HepG2 (cell line): ENCODE measurements around the gene CLTCL1. TPM values are rescaled to one million over a fixed set of nuclear protein-coding genes. Genes with fewer than 3 reads are reported as not detected.

Experiments used
- DBP ChIP-seq: sonication (generic); formaldehyde crosslinking; IDR thresholded peaks from 2 replicates; pipeline ENCODE4 v1.4.0; 2020; ENCODE audit warnings: missing genetic modification reagents; ENCODE audit errors: not compliant biosample characterization
- DNMT1 ChIP-seq: sonication (generic); formaldehyde crosslinking; IDR thresholded peaks from 2 replicates; pipeline ENCODE4 v1.5.1; 2020; ENCODE audit warnings: mild to moderate bottlenecking, missing genetic modification reagents
- DRAP1 ChIP-seq: IDR thresholded peaks from 2 replicates; pipeline ENCODE4 v1.6.1; 2016; ENCODE audit warnings: missing genetic modification reagents, missing compliant biosample characterization
- HNRNPLL ChIP-seq: fragments of 200-400 bp; formaldehyde crosslinking; IDR thresholded peaks from 2 replicates; pipeline ENCODE4 v1.6.1; 2017; ENCODE audit warnings: mild to moderate bottlenecking, low read depth, low read length; ENCODE audit not compliant: poor library complexity, severe bottlenecking
- IRF2 ChIP-seq: IDR thresholded peaks from 2 replicates; pipeline ENCODE4 v1.6.1; 2018; ENCODE audit warnings: missing genetic modification reagents, missing compliant biosample characterization
- KLF11 ChIP-seq: IDR thresholded peaks from 2 replicates; pipeline ENCODE4 v1.6.1; 2016; ENCODE audit warnings: missing compliant biosample characterization
- KMT2A ChIP-seq: sonication (generic); formaldehyde crosslinking; IDR thresholded peaks from 2 replicates; pipeline ENCODE4 v1.4.0; 2020; ENCODE audit warnings: missing genetic modification reagents
- MED8 ChIP-seq: sonication (generic); formaldehyde crosslinking; IDR thresholded peaks from 2 replicates; pipeline ENCODE4 v1.8.1; 2023; ENCODE audit warnings: mild to moderate bottlenecking, missing genetic modification reagents; ENCODE audit not compliant: insufficient replicate concordance
- MEIS2 ChIP-seq: sonication (generic); formaldehyde crosslinking; IDR thresholded peaks from 2 replicates; pipeline ENCODE4 v1.9.0; 2021; ENCODE audit warnings: mild to moderate bottlenecking, missing genetic modification reagents
- NFE2L2 ChIP-seq: fragments of 150-350 bp; IDR thresholded peaks from 2 replicates; pipeline ENCODE4 v1.6.1; 2014; ENCODE audit warnings: low read length
- RBAK ChIP-seq: sonication (generic); formaldehyde crosslinking; IDR thresholded peaks from 2 replicates; pipeline ENCODE4 v1.5.1; 2020; ENCODE audit warnings: mild to moderate bottlenecking, missing genetic modification reagents
- RBFOX2 ChIP-seq: fragments of 200-400 bp; formaldehyde crosslinking; IDR thresholded peaks from 2 replicates; pipeline ENCODE4 v1.6.1; 2017; ENCODE audit warnings: low read depth, mild to moderate bottlenecking, low read length
- RBM22 ChIP-seq: fragments of 200-400 bp; formaldehyde crosslinking; optimal IDR thresholded peaks from 2 replicates; pipeline ENCODE3; 2017; ENCODE audit warnings: mild to moderate bottlenecking, low read length, moderate library complexity
- TERF1 ChIP-seq: sonication (generic); formaldehyde crosslinking; IDR thresholded peaks from 2 replicates; pipeline ENCODE4 v1.8.0; 2022; ENCODE audit warnings: mild to moderate bottlenecking, missing genetic modification reagents, moderate library complexity
- ZNF136 ChIP-seq: sonication (generic); formaldehyde crosslinking; IDR thresholded peaks from 2 replicates; pipeline ENCODE4 v1.8.1; 2022; ENCODE audit warnings: low read depth, mild to moderate bottlenecking, moderate library complexity, missing genetic modification reagents
- ZNF251 ChIP-seq: sonication (generic); formaldehyde crosslinking; IDR thresholded peaks from 2 replicates; pipeline ENCODE4 v1.9.0; 2021; ENCODE audit warnings: mild to moderate bottlenecking, missing genetic modification reagents
- ZNF30 ChIP-seq: sonication (generic); formaldehyde crosslinking; IDR thresholded peaks from 2 replicates; pipeline ENCODE4 v1.5.0; 2020; ENCODE audit warnings: mild to moderate bottlenecking, missing genetic modification reagents
- ZNF496 ChIP-seq: sonication (generic); formaldehyde crosslinking; IDR thresholded peaks from 2 replicates; pipeline ENCODE4 v1.8.1; 2023; ENCODE audit warnings: mild to moderate bottlenecking, moderate library complexity, missing genetic modification reagents; ENCODE audit not compliant: insufficient replicate concordance
- ZNF547 ChIP-seq: sonication (generic); formaldehyde crosslinking; IDR thresholded peaks from 2 replicates; pipeline ENCODE4 v1.5.1; 2020; ENCODE audit warnings: mild to moderate bottlenecking, missing genetic modification reagents
- ZNF569 ChIP-seq: sonication (generic); formaldehyde crosslinking; IDR thresholded peaks from 2 replicates; pipeline ENCODE4 v1.5.0; 2020; ENCODE audit warnings: mild to moderate bottlenecking, missing genetic modification reagents, moderate library complexity, borderline replicate concordance
- ZNF652 ChIP-seq: IDR thresholded peaks from 2 replicates; pipeline ENCODE4 v1.6.1; 2016; ENCODE audit warnings: low read depth, borderline replicate concordance
- ZNF749 ChIP-seq: sonication (generic); formaldehyde crosslinking; IDR thresholded peaks from 2 replicates; pipeline ENCODE4 v1.8.0; 2022; ENCODE audit warnings: mild to moderate bottlenecking, missing genetic modification reagents, moderate library complexity, borderline replicate concordance
- polyA plus RNA-seq, 8 experiments: library from polyadenylated mRNA; depleted of rRNA in 3 of 8; stranded (reverse) in 7 of 8; unstranded in 1 of 8; fragments of >200 nt; fragmentation: Illumina TruSeq in 4 of 8; extraction: Trizol in 4 of 8; gene quantifications; 2 replicates each; pipeline versions ENCODE4 v1.2.1 to v1.2.3, GENCODE V29; 2011 to 2016; ENCODE audit warnings: low read depth in 4 of 8, missing spikeins in 1 of 8, mixed read lengths in 1 of 8; ENCODE audit not compliant: insufficient read depth in 1 of 8
- total RNA-seq, 5 experiments: library from RNA; depleted of rRNA; stranded (reverse); fragments of >200 nt; fragmentation: Illumina TruSeq; extraction: Trizol; gene quantifications; 2 replicates each; pipeline ENCODE4 v1.2.3, GENCODE V29; 2016; ENCODE audit warnings: low read depth in 1 of 5
- TF ChIP-seq, protein P1 (sequence below): IDR thresholded peaks from 2 replicates; pipeline ENCODE4 v1.6.1; 2016; ENCODE audit warnings: missing compliant biosample characterization, missing genetic modification reagents, borderline replicate concordance
- TF ChIP-seq, protein P2 (sequence below): sonication (generic); formaldehyde crosslinking; IDR thresholded peaks from 2 replicates; pipeline ENCODE4 v1.8.1; 2022; ENCODE audit warnings: mild to moderate bottlenecking, missing genetic modification reagents
- TF ChIP-seq, protein P3 (sequence below): IDR thresholded peaks from 2 replicates; pipeline ENCODE4 v1.6.1; 2016; ENCODE audit warnings: low read depth, borderline replicate concordance

CLTCL1 gene
- total and polyA plus RNA-seq, 2 of the 13 experiments (the other 11 are each of a cell fraction or from before 2014, with no cell fraction given): 8.1 to 10.9 TPM

- peak; percentile 34 for TF ChIP-seq MED8 (CRISPR knock-in tag)
- TF ChIP-seq, protein P1, sequence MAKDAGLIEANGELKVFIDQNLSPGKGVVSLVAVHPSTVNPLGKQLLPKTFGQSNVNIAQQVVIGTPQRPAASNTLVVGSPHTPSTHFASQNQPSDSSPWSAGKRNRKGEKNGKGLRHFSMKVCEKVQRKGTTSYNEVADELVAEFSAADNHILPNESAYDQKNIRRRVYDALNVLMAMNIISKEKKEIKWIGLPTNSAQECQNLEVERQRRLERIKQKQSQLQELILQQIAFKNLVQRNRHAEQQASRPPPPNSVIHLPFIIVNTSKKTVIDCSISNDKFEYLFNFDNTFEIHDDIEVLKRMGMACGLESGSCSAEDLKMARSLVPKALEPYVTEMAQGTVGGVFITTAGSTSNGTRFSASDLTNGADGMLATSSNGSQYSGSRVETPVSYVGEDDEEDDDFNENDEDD (CRISPR knock-in tag): peak; percentile 32; the same call in 1 of the 2 replicates
- no peak for TF ChIP-seq ZNF251 (CRISPR knock-in tag)
- TF ChIP-seq ZNF30 (CRISPR knock-in tag): no peak
- TF ChIP-seq MEIS2 (CRISPR knock-in tag): peak; percentile 5; the same call in 1 of the 2 replicates
- no peak for TF ChIP-seq RBM22
- TF ChIP-seq ZNF496 (CRISPR knock-in tag): no peak
- TF ChIP-seq RBAK (CRISPR knock-in tag): no peak
- TF ChIP-seq DBP: no peak
- TF ChIP-seq ZNF569: peak; percentile 65; the same call in 1 of the 2 replicates
- 0 out of 2 replicates have a peak, but pooled peaks have one; percentile 54 for TF ChIP-seq DNMT1 (CRISPR knock-in tag)
- TF ChIP-seq KLF11 (CRISPR knock-in tag): no peak
- no peak for TF ChIP-seq KMT2A
- TF ChIP-seq DRAP1: peak; percentile 72; the same call in 1 of the 2 replicates
- no peak for TF ChIP-seq ZNF652 (CRISPR knock-in tag)
- no peak for TF ChIP-seq TERF1 (CRISPR knock-in tag)
- TF ChIP-seq NFE2L2: no peak
- peak; percentile 89 for TF ChIP-seq RBFOX2
- TF ChIP-seq, protein P2, sequence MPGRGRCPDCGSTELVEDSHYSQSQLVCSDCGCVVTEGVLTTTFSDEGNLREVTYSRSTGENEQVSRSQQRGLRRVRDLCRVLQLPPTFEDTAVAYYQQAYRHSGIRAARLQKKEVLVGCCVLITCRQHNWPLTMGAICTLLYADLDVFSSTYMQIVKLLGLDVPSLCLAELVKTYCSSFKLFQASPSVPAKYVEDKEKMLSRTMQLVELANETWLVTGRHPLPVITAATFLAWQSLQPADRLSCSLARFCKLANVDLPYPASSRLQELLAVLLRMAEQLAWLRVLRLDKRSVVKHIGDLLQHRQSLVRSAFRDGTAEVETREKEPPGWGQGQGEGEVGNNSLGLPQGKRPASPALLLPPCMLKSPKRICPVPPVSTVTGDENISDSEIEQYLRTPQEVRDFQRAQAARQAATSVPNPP (CRISPR knock-in tag): 0 out of 2 replicates have a peak, but pooled peaks have one; percentile 22
- peak; percentile 36 for TF ChIP-seq HNRNPLL
- TF ChIP-seq IRF2 (CRISPR knock-in tag): no peak
- TF ChIP-seq, protein P3, sequence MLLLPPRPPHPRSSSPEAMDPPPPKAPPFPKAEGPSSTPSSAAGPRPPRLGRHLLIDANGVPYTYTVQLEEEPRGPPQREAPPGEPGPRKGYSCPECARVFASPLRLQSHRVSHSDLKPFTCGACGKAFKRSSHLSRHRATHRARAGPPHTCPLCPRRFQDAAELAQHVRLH (CRISPR knock-in tag): no peak
- TF ChIP-seq ZNF547: peak; percentile 74; the same call in 1 of the 2 replicates
- TF ChIP-seq ZNF136: peak; percentile 85; the same call in 1 of the 2 replicates
- 0 out of 2 replicates have a peak, but pooled peaks have one; percentile 29 for TF ChIP-seq ZNF749 (CRISPR knock-in tag)
These were observed 112.6 kb downstream of the CLTCL1 start, which contains the start of gene SLC25A1 (continued) for GRCh38 chr22:19178657-19179496.
